Esophagus muscularis mucosa (tissue), 3 donors: ENCODE results near the gene ATP9A.

Experiments
- CTCF ChIP-seq, 3 experiments: fragments of 200-600 bp in 2 of 3; fragments of 450-650 bp in 1 of 3; sonication (generic) in 2 of 3; IDR thresholded peaks; one replicate each; pipeline ENCODE4 v1.5.1; 2017 to 2019; ENCODE audit warnings: antibody characterized with exemption in 3 of 3, mild to moderate bottlenecking in 2 of 3, moderate library complexity in 1 of 3
- POLR2A ChIP-seq: fragments of 450-650 bp; IDR thresholded peaks from one replicate; pipeline ENCODE4 v1.6.1; 2017; ENCODE audit warnings: antibody characterized with exemption, moderate library complexity, mild to moderate bottlenecking, low read depth
- POLR2AphosphoS5 ChIP-seq, 2 donors: sonication (generic); formaldehyde crosslinking; IDR thresholded peaks; one replicate each; pipeline ENCODE4 v1.6.1; 2017; ENCODE audit warnings: antibody characterized with exemption in 2 of 2

GRCh38 chr20:51602131-51602530 lies 166.1 kb downstream of the ATP9A start:
- no peak for TF ChIP-seq CTCF (IDR thresholded peaks at IDR 0.05)
- TF ChIP-seq POLR2A: no peak
- TF ChIP-seq POLR2AphosphoS5 (IDR thresholded peaks at IDR 0.05): no peak
